K562 (cell line): ENCODE measurements around the gene ABCA4. TPM values are rescaled to one million over a fixed set of nuclear protein-coding genes. Genes with fewer than 3 reads are reported as not detected.

ENCODE experiments used
- ATAC-seq: fragments of 200-7000 bp; cut with Tn5 transposase; 3 replicates; pipeline ENCODE4 v1.9.1; 2020; ENCODE audit warnings: moderate library complexity
- BruUV-seq: library from RNA; stranded (reverse); fragments of 400-500 nt; replicated peaks from 2 replicates; lab custom pipeline; 2021; lab: Mats Ljungman, UMichigan
- CTCF ChIA-PET: fragments of 300-600 bp; formaldehyde crosslinking; extraction: SDS; loops from one replicate; lab custom pipeline; 2021; ENCODE audit warnings: low intra/inter-chr PET ratio; lab: Yijun Ruan, JAX
- POLR2A ChIA-PET: fragments of 300-600, 350-650 bp; sonication (Branson Sonifier 250); formaldehyde crosslinking; extraction: SDS; loops from one replicate; lab custom pipeline; 2021; ENCODE audit warnings: antibody characterized with exemption, inconsistent platforms; lab: Yijun Ruan, JAX
- DNase-seq, 4 experiments: peaks; one replicate each; pipeline versions ENCODE4 v3.0.0 to v3.0.0-alpha.2; 2011 to 2018; ENCODE audit warnings: low spot score in 3 of 4, mixed read lengths in 3 of 4; ENCODE audit errors: extremely low read depth in 1 of 4
- FAIRE-seq: peaks from 2 replicates; lab custom pipeline; 2011; peaks lifted over from hg19 to GRCh38; lab: Jason Lieb, UNC
- H2AFZ ChIP-seq: 2 replicates; pipeline ENCODE4 v1.6.0; 2011; ENCODE audit warnings: low read depth, low read length, control low read depth, inconsistent platforms
- H3K27ac ChIP-seq: fragments of 200-600 bp; 3 replicates; pipeline ENCODE4 v1.8.0; 2011; ENCODE audit warnings: low read depth, mild to moderate bottlenecking, control low read depth, inconsistent platforms, low read length, moderate library complexity, mixed read lengths; ENCODE audit errors: extremely low read depth
- H3K27me3 ChIP-seq, 2 experiments: fragments of 300-600 bp in 1 of 2; 2 replicates in 1 of 2; 3 replicates in 1 of 2; pipeline versions ENCODE4 v1.6.0 to v1.8.0; 2011; ENCODE audit warnings: inconsistent platforms in 2 of 2, low read length in 2 of 2, mild to moderate bottlenecking in 1 of 2, mixed read lengths in 1 of 2, moderate library complexity in 1 of 2; ENCODE audit not compliant: control insufficient read depth in 2 of 2, insufficient read depth in 2 of 2
- H3K36me3 ChIP-seq: fragments of 300-600 bp; 3 replicates; pipeline ENCODE4 v1.8.0; 2011; ENCODE audit warnings: mild to moderate bottlenecking, low read length, inconsistent platforms; ENCODE audit not compliant: control insufficient read depth, insufficient read depth
- H3K4me1 ChIP-seq, 2 experiments: fragments of 200-600 bp in 1 of 2; replicated peaks in 1 of 2; 2 replicates in 1 of 2; 3 replicates in 1 of 2; pipeline versions ENCODE4 v1.5.1 to v1.8.0; 2011; ENCODE audit warnings: inconsistent platforms in 2 of 2, low read length in 2 of 2, mild to moderate bottlenecking in 1 of 2, mixed read lengths in 1 of 2, moderate library complexity in 1 of 2; ENCODE audit not compliant: control insufficient read depth in 2 of 2, insufficient read depth in 2 of 2
- H3K4me2 ChIP-seq: 2 replicates; pipeline ENCODE4 v1.6.1; 2011; ENCODE audit warnings: low read length, control low read depth, inconsistent platforms, mixed read lengths; ENCODE audit not compliant: insufficient read depth
- H3K4me3 ChIP-seq: fragments of 200-600 bp; sonication (generic), shearing (Covaris generic); 2 replicates; pipeline ENCODE4 v1.5.1; 2016; ENCODE audit warnings: control low read depth, inconsistent platforms
- H3K79me2 ChIP-seq: fragments of 200-600 bp; 3 replicates; pipeline ENCODE4 v1.8.0; 2011; ENCODE audit warnings: low read length, inconsistent platforms; ENCODE audit not compliant: control insufficient read depth, insufficient read depth
- H3K9ac ChIP-seq, 2 experiments: 2 replicates each; pipeline versions ENCODE4 v1.6.0 to v1.6.1; 2011; ENCODE audit warnings: low read depth in 2 of 2, low read length in 2 of 2, control low read depth in 1 of 2, inconsistent platforms in 1 of 2, mild to moderate bottlenecking in 1 of 2, mixed read lengths in 1 of 2; ENCODE audit not compliant: insufficient read depth in 1 of 2
- H3K9me1 ChIP-seq: one replicate; pipeline ENCODE4 v1.6.0; 2011; ENCODE audit warnings: inconsistent platforms, mild to moderate bottlenecking, low read length, moderate library complexity; ENCODE audit not compliant: control insufficient read depth, insufficient read depth
- H3K9me3 ChIP-seq: replicated peaks from 2 replicates; pipeline ENCODE4 v1.5.1; 2011; ENCODE audit warnings: low read depth, low read length, inconsistent platforms; ENCODE audit not compliant: control insufficient read depth, insufficient read depth
- H4K20me1 ChIP-seq: replicated peaks from 2 replicates; pipeline ENCODE4 v1.6.1; 2011; ENCODE audit warnings: low read length, inconsistent platforms, mixed read lengths; ENCODE audit not compliant: control insufficient read depth, insufficient read depth
- FOSL1 ChIP-seq: fragments of 200-800 bp; sonication (Bioruptor generic); conservative IDR thresholded peaks from 2 replicates; pipeline ENCODE4 v1.6.1; 2016; ENCODE audit warnings: missing genetic modification characterization, missing compliant biosample characterization
- MAX ChIP-seq: sonication (generic); formaldehyde crosslinking; IDR thresholded peaks from 2 replicates; pipeline ENCODE4 v1.9.0; 2022; ENCODE audit warnings: mild to moderate bottlenecking, missing genetic modification reagents
- RBBP5 ChIP-seq: fragments of 200-600 bp; sonication (generic); IDR thresholded peaks from 2 replicates; pipeline ENCODE4 v1.6.1; 2012; ENCODE audit warnings: borderline replicate concordance, mild to moderate bottlenecking, low read length, control low read depth, inconsistent platforms; ENCODE audit not compliant: insufficient read depth, poor library complexity, severe bottlenecking
- ZNF655 ChIP-seq: fragments of 250-450 bp; sonication (Bioruptor Pico); IDR thresholded peaks from 2 replicates; pipeline ENCODE4 v1.5.0; 2021
- WGBS: fragments of 100-300 bp; shearing (Covaris generic); methylation state at CpG from one replicate; pipeline ENCODE4 v1.1.6; 2016; ENCODE audit warnings: low coverage, mixed read lengths; ENCODE audit not compliant: insufficient coverage; ENCODE audit errors: missing lambda C conversion rate; 5-methylcytosine and 5-hydroxymethylcytosine counted together
- in situ Hi-C: fragments of 300-500 bp; cut with MboI; formaldehyde crosslinking; loops from 4 replicates; pipeline ENCODE4 v1.15.0; 2018; ENCODE audit warnings: inconsistent platforms, mixed read lengths
- intact Hi-C: fragments of 100-400 bp; cut with micrococcal nuclease; formaldehyde crosslinking; loops from 2 replicates; pipeline ENCODE4 v1.14.2; 2022
- polyA plus RNA-seq, 8 experiments: library from polyadenylated mRNA; depleted of rRNA in 4 of 8; stranded (reverse) in 5 of 8; unstranded in 3 of 8; fragments of >200 nt; fragmentation: Nextera tagmentation in 2 of 8; fragmentation: Illumina TruSeq in 1 of 8; extraction: Ambion mirVana in 2 of 8; extraction: Trizol in 1 of 8; gene quantifications; 2 replicates each; pipeline versions ENCODE4 v1.2.1 to v1.2.3, GENCODE V29; 2011 to 2014; ENCODE audit warnings: inconsistent platforms in 1 of 8, missing spikeins in 1 of 8
- total RNA-seq, 7 experiments: library from RNA; depleted of rRNA in 6 of 7; stranded (reverse); fragments of >200 nt in 6 of 7; fragmentation: Illumina TruSeq in 2 of 7; extraction: Trizol in 2 of 7; gene quantifications; 2 replicates each; pipeline versions ENCODE4 v1.2.1 to v1.2.3, GENCODE V29; 2011 to 2021; ENCODE audit warnings: low replicate concordance in 1 of 7

Gene ABCA4
- total and polyA plus RNA-seq, 9 of the 15 experiments (the other 6 are each of a cell fraction or from before 2014, with no cell fraction given), result 0.01 to 0.04 TPM; not detected in 7

- TF ChIP-seq ZNF655 (no peak), RBBP5 (no peak)
Observed at GRCh38 chr1:93964777-93965200, 156.2 kb downstream of the ABCA4 start (continued).

GRCh38 chr1:93964096-93964776 lies 156.7 kb downstream of the ABCA4 start:
- no peak overlapping the region for H3K4me3 ChIP-seq
- no peak for FAIRE-seq
- no peaks in the 10 kb centered on the region for H3K9me3 ChIP-seq
- TF ChIP-seq MAX (CRISPR knock-in tag) (no peak), FOSL1 (tag) (0 out of 2 replicates have a peak, but pooled peaks have one; percentile 15)
- H3K4me1 ChIP-seq, result no peaks in the 10 kb centered on the region
- H4K20me1 ChIP-seq, result no peaks in the 10 kb centered on the region
- ChIA-PET CTCF (no interaction called here), POLR2A (no interaction called here)
- in situ Hi-C loops, result no loop called here
- no TSS peak for BruUV-seq
- H3K4me2 ChIP-seq, result no peak overlapping the region
- WGBS, result 1% methylated on average over 4 of the region's 4 CpGs
- no peaks in the 10 kb centered on the region for H3K36me3 ChIP-seq
- H3K9me1 ChIP-seq, result no peaks in the 10 kb centered on the region
- ATAC-seq, result no peak
- no peaks in the 10 kb centered on the region for H3K79me2 ChIP-seq
- H3K27ac ChIP-seq, result no peak overlapping the region
- no peak overlapping the region for H2AFZ ChIP-seq
- no peak for DNase-seq
- H3K9ac ChIP-seq, result no peak overlapping the region
- intact Hi-C loops, result no loop called here
- H3K27me3 ChIP-seq, result peaks cover 0 to 4% of the 10 kb centered on the region in 2 experiments; a peak in 2 of 5 replicates
